ENCODE results near the gene SMIM12. TPM values are rescaled to one million over a fixed set of nuclear protein-coding genes. Genes with fewer than 3 reads are reported as not detected.

Gene SMIM12
- total RNA-seq, 1 experiment from 2014 or later: 31.5 TPM

Other genes starting within 250 kb of the SMIM12 start
- not detected in 2 replicates for gene GJB5, start 104.7 kb downstream of the SMIM12 start, total RNA-seq (2014; rRNA removed; shearing (Covaris generic))
- gene GJB4, start 100.0 kb downstream of the SMIM12 start, total RNA-seq (2014; rRNA removed; shearing (Covaris generic)): not detected in 2 replicates
- gene GJB3, start 78.5 kb downstream of the SMIM12 start, total RNA-seq (2014; rRNA removed; shearing (Covaris generic)): not detected in 2 replicates
- gene GJA4, start 66.8 kb downstream of the SMIM12 start, total RNA-seq (2014; rRNA removed; shearing (Covaris generic)): not detected in 2 replicates
- under 0.01 TPM in 1 of 2 replicates, not detected in the other for gene DLGAP3, start 69.9 kb upstream of the SMIM12 start, total RNA-seq (2014; rRNA removed; shearing (Covaris generic))
- 40.6 and 41.9 TPM in 2 replicates for gene TMEM35B, start 125.6 kb upstream of the SMIM12 start, total RNA-seq (2014; rRNA removed; shearing (Covaris generic))
- gene ZMYM6, start 172.2 kb upstream of the SMIM12 start, total RNA-seq (2014; rRNA removed; shearing (Covaris generic)): 17.2 and 18.5 TPM in 2 replicates
- gene ZMYM1, start 219.6 kb upstream of the SMIM12 start, total RNA-seq (2014; rRNA removed; shearing (Covaris generic)): 24.5 and 25.8 TPM in 2 replicates